ENCODE results near the gene PKP4.
"Not testable (repeated sequence)": the region's sequence is repeated elsewhere in the genome, so short reads cannot be mapped to it uniquely, and the experiment has no call there.

Gene PKP4

DNA sequence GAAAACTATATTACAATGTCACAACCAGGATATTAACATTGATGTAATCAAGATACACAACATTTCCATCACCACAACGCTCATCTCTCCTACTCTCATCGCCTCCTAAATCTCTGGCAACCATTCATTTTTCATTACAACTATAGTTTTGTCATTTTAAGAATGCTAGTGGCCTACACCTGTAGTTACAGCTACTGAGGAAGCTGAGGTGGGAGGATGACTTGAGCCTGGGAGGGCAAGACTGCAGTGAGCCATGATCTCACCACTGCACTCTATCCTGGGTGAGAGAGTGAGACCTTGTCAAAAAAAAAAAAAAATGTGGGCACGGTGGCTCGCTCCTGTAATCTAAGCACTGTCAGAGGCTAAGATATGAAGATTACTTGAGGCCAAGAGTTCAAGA is 10.5 kb downstream of the PKP4 start:
- DNase-seq: no peak

DNA sequence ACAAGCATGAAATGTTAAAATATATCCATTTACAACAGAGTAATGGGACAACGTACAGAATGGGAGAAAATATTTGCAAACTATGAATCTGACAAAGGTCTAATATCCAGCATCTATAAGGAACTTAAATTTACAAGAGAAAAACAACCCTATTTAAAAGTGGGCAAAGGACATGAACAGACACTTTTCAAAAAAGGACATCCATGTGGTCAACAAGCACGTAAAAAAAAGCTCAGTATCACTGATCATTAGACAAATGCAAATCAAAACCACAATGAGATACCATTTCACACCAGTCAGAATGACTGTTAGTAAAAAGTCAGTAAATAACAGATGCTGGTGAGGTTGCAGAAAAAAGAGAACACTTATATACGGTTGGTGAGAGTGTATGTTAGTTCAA is 16.1 kb downstream of the PKP4 start:
- DNase-seq: not testable (repeated sequence)

DNA sequence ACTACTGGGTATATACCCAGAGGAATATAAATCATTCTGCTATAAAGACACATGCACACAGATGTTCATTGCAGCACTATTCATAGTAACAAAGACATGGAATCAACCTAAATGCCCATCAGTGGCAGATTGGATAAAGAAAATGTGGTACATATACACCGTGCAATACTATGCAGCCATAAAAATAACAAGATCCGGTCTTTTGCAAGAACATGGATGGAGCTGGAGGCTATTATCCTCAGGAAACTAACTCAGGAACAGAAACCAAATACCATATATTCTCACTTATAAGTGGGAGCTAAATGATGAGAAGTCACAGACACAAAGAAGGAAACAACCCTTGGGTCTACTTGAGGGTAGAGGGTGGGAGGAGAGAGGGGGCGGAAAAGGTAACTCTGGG is 16.5 kb downstream of the PKP4 start:
- not testable (repeated sequence) for DNase-seq

DNA sequence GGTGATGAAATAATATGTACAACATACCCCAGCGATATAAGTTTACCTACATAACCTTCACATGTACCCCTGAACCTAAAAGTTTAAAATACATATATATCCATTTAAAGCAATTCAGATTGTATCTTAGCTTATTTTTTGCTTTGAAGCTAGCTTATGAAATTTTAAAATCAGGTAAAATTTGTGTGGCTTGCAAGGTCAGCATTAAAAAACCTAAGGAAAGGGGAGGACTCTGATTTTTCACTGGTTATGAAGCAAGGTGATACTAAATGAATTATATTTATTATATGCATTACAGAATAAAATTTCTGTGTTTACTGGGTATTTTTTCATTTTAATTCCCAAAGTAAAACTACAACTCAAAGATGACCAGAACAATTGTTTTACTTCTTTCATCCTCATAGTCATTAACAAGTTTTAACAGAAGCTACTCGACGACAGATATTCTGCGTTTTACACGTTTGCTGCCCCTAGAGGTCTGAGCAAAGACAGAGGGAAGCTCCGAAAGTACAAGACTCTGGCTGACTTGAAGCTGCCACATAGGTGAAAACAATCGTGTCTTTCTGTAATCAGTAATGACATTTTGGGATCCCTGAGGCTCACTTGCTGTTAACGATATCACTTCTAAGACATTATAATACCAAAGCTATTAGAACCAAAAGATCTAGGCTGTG is 17.1 kb downstream of the PKP4 start:
- DNase-seq: no peak

DNA sequence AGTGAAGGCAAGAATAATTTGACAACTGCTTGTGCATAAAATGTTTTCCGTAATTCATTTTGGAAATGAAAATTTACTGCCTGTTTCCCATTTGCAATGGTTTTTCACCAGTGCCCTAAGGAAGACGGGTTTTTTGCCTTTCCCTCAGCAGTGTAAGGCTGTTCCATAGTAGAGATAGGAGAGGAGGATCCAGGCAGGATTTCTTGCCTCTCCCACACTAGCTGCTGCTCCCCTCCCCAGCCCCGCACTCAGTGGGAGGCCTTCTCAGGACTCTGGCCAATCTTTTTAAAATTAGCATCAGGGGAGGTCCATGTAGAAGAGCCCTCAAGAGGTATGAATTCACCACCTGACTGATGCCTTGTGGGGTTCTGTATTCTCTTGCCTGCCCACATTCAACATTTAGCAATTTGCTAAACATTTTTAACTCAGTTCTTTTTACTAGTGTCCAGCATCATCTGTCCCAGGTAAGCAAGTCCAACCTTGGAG is 17.8 kb downstream of the PKP4 start:
- not testable (repeated sequence) for DNase-seq

DNA sequence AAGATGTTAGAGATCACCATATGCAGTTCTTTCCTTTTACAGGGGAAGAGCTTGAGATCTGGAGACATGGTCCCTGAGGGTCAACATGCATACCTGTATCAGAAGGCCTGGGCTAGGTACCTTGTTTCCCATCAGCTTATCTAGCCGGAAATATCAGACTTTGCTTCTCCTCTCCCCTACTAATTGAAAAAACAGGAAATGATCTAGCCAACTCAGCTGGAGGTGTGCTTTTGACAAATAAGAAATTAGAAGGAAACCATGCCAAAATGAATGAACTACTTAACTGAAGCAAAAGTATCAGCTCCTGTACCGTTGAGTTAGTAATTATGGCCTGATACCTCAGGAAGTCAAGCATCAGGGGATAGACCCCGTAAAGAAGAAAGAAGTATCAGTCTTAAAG is 20.4 kb downstream of the PKP4 start:
- peak; percentile 28 for DNase-seq

DNA sequence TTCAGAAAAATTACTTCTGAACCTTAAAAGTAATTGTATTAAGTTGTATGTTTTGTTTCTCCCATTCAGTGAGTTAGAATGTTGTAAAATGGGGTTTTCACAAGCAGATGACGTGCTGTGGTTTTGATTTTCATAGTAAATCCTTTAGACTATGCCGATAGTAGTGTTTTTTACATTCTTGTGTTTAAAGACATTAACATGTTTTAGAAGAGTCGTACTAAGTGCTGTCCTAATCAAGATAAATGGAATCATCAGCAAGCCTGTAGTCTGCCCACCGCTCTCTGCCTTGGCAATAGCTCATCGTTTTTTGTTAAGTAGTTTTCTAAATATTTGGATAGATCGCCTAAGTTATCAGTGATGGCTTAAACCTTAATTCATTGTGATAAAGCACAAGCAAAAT is 21.5 kb downstream of the PKP4 start:
- no peak for DNase-seq

DNA sequence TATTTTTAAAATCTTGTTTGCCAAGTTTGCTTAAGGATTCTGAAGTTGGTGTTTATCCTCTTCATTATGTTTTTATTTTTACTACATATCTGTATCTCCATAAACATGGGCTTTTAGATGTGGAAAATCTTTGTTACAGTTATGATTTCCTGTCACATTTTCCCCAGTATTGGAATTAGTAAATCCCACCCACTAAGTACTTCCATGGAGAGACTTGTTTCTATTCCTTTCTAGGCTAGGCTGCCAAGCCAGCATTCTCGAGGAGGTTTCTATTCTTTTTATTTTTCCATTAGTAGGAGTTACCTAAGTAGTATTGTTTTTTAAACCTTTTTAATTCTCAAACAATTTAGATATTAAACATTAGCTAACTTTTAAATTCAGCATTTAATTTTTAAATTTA is 22.1 kb downstream of the PKP4 start:
- DNase-seq: no peak

DNA sequence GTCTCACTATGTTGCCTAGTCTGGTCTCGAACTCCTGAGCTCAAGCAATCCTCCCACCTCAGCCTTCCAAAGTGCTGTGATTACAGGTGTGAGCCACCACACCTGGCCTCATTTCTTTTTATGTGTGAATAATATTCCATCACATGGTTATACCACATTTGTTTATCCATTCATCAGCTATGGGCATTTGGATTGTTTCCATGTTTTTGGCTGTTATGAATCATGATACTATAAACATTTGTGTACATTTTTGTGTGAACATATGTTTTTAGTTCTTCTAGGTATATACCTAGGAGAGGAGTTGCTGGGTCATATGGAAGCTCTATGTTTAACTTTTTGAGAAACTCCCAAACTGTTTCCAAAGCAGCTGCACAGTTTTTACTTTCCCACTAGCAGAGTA is 24.4 kb downstream of the PKP4 start:
- no peak for DNase-seq

DNA sequence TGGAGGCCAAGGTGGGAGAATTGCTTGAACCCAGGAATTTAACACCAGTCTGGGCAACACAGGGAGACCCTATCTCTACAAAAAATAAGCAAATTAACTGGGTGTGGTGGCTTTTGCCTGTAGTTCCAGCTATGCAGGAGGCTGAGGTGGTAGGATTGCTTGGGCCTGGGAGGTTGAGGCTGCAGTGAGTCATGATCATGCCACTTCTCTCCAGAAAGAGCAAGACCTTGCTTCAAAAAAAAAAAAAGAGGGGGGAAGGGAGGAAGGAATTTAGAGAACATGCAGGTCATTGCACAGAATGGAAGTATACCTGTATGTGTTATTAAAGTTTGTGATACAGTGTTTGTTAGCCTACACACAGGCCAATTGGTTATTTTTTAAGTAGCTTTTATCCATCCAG is 25.8 kb downstream of the PKP4 start:
- DNase-seq: no peak

DNA sequence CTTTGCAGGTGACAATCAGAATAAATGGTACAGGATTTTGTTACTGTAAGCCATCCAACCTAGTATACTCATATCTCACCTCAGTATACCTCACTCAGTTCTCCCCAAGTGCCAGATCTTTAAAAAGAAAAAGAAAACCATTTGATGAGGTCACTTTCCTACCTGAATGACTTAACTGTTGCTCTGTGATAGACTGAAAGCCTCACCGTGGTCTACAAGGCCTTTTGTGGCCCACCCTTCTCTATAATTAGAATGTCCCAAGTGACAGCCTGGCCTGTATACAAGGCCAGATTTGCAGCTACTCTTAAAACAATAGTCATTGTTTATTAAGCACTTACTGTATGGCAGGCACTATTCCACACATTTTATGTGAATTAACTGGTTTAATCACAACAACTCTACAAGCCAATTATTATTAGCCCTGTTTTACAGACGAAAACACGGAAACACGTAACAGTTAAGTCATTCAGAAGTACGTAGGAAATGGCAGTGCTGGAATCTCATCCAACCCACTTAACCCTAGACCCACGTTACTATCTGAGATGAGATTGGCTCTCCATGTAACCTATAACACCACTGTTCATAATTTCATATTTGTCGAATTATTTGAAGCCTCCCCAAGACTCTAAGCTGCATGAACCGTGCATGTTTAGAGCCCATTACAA is 28.3 kb downstream of the PKP4 start:
- DNase-seq: no peak

DNA sequence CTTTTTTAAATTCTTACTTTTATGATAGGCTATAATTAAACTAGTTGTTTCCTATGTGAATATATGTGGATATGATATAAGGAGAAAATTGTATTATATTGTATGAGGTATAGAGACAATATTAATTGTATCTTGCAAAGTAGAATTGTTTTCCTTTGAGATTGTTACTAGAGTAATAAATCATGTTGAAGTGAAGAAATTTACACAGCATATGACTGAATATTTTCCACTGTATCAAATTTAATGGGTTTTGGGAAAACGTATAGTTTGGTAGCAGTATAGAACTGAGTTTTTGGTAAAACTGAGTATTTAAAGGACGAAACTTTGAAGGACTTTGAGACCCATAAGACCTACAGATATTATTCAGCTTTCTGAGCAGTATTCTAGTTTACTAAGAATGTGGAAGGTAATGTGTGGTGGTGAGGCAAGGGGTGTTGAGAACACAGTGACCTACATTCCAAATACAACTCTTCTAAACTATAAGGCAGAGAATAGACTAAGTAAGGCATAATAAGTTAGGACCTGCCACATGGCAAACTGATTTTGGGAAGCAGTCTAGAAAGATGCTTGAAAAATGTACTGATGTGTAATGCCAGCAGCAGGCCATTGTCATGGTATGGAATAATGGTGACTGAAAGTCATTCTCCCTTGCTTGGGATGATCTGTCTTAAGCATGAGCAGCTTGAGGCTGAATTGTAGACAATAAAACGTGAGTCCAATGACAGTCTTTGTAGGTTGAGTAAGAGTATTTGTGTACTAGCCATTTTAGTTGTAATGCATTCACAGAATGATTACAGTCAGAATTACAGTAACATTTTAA is 29.6 kb downstream of the PKP4 start:
- no peak for DNase-seq

DNA sequence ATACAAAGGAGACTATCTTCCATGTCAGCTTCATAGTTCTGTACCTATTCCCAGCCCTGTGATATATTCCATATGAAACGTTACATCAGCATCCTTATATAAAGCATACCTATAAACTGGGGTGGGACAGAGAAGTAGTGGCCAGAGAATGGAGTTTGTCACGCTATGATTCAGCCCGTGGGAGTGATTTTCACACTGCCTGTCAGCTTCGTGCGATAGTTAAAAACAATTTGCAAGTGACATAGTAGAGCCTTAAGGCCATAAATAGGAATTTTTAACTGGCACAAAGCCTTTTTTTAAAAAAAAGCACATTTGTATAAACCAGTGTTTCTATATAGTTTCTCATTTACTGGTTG is 30.2 kb downstream of the PKP4 start:
- no peak for DNase-seq

DNA sequence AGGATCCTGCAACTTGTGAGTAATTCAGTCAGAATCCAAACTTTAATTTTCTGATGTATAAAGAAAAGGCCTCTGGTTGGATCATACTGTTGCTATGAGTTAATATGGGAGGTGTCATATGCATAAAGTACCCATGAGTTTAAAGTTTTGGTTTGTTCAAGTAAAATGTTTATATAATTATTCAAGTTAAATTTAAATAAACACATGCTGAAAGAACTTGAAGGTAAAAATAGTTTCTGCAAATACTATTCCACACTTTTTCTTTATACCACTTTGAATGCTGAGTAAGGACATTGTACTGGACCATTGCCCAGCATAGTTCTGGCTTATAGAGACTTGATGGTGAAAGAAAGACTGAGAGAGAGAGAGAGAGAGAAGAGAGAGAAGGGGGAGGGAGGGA is 30.7 kb downstream of the PKP4 start:
- no peak for DNase-seq

DNA sequence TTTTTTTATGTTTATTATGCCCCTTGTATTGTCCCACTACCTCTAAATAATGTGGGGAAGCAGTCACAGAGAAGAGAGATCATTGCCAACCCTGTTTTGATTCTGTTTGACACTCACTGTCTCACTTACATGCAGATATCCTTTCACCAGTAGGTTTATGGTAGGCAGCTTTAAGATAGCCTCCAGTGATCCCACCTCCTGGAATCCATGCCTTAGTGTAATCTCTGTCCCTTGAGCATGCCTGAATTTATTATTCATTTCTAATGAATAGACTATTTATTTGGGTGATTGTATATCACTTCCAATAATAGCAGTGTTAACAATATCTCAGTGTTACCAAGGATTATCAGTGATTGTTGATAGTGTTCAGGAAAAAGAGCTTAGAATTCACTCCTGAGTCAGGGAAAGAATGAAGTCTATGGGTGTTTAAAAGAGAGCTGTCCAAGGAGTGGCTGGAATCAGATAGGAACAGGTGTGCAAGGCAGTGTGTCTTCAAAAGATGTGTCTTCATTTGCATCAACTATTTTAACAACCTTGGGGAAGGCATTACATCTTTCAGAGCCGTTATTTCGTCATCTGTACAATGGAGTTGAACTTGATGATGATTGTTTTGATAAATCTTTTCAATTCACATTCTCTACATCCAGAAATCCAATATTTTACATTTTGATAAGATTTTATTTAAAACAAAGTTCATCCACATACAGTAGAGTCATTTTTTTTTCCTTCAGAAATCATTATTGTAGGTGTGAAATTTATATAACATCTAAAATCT is 31.9 kb downstream of the PKP4 start:
- DNase-seq: no peak

DNA sequence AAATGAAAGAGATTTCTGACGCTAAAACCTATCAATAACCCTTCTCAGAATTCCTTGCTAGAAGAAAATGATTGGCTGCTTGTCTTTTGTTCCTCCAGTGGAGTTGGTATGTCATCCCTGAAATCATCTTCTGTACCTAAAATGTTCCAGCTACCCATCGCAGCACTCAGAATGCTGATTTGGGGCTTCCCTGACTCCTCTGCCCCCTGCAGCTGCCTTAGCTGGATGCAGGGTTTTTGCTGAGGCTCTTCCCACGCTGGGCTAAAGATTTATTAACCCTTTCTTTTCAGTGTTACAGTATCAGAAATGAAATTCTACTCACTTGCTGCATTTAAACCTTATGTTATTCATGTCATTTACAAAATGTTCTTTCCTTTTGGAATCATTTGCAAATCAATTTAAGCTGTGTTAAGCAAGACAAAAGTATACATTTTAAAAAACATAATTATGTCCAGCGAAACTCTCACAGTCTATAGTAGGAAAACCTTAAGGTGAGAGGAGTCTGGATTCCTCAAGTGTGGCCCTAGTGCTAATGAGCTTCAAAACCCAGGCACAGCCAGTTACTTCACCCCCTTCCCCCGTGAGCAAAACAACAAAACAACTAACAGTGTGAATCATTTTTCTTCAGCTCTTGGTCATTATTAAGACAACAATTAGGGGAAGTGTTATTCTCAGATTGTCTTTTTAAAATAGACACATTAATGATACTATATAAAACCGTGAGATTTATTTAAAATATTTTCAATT is 32.8 kb downstream of the PKP4 start:
- DNase-seq: no peak

DNA sequence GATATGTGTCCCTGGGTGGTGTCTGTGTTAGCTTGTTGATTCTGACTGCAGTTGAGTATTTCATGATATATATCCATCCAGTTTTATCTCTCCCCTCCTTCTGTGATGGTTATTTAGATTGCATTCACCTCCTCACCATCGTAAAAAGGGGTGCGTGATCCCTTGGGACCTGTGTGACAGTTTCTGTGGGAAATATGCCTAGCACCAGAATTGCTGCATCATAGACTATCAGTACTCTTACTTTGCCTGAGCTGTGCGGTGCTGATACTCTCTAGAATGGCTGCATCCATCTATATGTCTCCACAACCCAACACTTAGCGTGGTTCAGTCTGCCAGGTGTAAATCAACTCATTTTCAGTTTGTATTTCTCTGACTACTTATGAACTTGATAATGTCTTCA is 34.3 kb downstream of the PKP4 start:
- DNase-seq: no peak

DNA sequence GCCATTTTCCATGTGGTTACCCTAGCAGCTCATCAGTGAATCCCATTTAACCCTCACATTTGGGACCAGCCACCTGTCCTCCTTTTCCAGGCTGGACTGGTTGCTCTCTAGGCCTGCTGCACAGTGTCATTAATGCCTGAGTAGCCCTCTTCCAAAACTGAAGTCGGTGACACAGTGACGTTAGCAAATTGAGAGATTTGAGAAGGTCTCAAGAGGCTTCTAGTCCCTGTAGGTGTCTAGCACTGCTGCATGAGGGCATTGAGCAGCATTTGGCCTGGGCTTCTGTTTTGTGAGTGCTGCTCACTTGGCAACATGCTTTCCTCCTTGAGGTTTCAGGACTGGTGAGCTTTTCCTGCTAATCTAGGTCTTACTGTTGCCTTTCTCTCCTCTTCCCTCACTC is 36.7 kb downstream of the PKP4 start:
- DNase-seq: no peak

DNA sequence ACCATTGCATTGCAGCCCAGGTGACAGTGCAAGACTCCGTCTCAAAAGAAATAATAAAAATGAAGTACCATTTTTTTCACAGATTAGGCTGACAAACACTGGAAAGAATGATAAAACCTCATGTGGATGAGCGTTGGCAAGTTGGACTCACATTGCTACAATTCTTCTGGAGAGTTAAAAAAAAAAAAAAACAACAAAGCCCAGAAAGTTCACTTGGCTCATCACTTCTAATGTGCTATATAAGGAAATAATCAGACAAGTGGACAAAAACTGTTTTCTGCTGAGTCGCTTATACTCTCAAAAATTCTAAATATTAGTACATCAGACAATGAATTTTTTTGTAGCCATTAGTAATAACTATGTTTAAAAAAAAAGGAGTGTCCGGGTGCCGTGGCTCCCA is 38.4 kb downstream of the PKP4 start:
- no peak for DNase-seq

DNA sequence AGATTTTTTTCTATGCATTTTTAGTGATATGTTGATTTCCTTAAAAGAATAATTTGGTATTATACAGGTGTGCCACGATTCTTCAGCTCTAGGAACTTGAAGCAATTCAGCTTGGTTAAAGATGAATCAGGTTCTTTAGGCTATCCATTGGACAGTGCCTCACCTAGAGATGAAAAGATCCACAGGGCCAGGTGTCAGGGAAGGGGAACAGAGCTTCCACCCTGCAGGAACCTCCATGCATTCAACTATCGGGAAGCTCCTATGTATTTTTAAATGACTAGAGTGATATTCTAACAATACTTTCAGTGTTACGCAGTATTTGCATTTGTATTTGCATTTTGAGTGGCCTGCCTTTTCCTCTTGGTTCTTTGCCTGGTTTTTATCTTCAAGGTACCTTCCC is 40.2 kb downstream of the PKP4 start:
- DNase-seq: no peak

DNA sequence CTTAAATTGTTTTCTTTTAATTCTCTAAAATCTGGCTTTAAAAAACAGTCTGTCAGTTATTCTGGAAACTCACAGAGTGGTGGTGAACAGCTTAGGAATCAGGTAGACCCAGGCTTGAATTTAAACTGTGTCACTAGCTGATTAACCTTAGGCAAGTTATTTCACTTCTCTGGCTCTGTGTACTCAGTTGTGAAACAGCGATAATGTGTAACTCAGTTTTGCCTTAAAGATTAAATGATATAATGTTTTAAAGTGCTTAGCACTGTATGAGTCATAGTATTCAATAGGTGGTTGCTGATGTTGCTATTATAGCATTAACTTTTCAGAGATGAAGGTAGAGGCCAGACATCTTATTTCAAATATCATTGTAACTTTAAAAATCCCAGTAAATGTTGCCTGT is 40.7 kb downstream of the PKP4 start:
- no peak for DNase-seq

DNA sequence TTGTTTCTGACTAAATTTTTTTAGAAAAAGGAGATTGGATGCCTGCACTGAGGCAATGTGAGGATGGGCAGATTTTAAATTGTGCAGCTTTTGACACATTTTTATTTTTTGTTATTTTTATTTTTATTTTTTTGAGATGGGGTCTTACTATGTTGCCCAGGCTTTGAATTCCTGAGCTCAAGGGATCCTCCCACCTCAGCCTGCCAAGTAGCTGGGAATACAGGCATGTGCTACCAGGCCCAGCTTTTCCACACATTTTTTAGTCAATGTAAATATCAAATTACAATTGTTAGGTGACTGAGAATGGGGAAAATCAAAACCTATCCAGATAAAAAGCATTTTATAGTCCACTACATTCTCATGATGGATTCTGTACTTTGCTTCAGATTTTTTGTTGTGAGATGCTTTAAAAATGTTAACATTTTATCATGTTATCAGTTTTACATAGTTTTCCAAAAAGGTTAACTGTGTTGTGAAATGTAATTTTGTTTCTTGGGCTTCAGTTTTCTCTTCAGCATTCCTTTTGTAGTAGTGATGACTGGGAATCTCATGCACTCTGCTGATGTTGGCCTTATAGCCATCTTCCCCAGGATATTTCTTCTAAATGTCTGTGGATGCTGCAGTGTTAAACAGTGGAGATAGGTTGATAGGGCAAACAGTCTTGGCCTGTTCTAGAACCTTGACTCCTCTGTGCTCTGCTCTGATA is 41.4 kb downstream of the PKP4 start:
- DNase-seq: no peak

All from CD4-positive, alpha-beta T cell treated with Interleukin-4 for 4 hours (primary cell).